Smooth muscle cell (in vitro differentiated cells): Measurements from ENCODE around the gene VARS2. TPM values are rescaled to one million over a fixed set of nuclear protein-coding genes. Genes with fewer than 3 reads are reported as not detected.

ENCODE experiments used
- DNase-seq: peaks from one replicate; lab custom pipeline; 2025; ENCODE audit not compliant: unreplicated experiment; lab: John Stamatoyannopoulos, UW
- H2AFZ ChIP-seq: fragments of 200-600 bp; sonication (generic); 2 replicates; pipeline ENCODE4 v1.6.0; 2016; ENCODE audit warnings: antibody characterized with exemption, low read depth, mild to moderate bottlenecking
- H3F3A ChIP-seq: fragments of 200-600 bp; sonication (generic); 2 replicates; pipeline ENCODE4 v1.6.0; 2017; ENCODE audit warnings: antibody characterized with exemption, low read depth
- H3K27ac ChIP-seq: fragments of 200-600 bp; sonication (generic); 2 replicates; pipeline ENCODE4 v1.5.1; 2016; ENCODE audit warnings: low read depth, mild to moderate bottlenecking
- H3K27me3 ChIP-seq: fragments of 200-600 bp; sonication (generic); 2 replicates; pipeline ENCODE4 v1.6.1; 2016; ENCODE audit warnings: low read depth, mild to moderate bottlenecking
- H3K36me3 ChIP-seq: fragments of 200-600 bp; sonication (generic); 2 replicates; pipeline ENCODE4 v1.5.1; 2016; ENCODE audit warnings: low read depth
- H3K4me1 ChIP-seq: fragments of 200-600 bp; sonication (generic); 2 replicates; pipeline ENCODE4 v1.5.1; 2016; ENCODE audit warnings: low read depth
- H3K4me2 ChIP-seq: fragments of 200-600 bp; sonication (generic); 2 replicates; pipeline ENCODE4 v1.6.0; 2016; ENCODE audit warnings: mild to moderate bottlenecking
- H3K4me3 ChIP-seq: fragments of 200-600 bp; sonication (generic); 2 replicates; pipeline ENCODE4 v1.5.1; 2016; ENCODE audit warnings: mild to moderate bottlenecking
- H3K79me2 ChIP-seq: fragments of 200-600 bp; sonication (generic); 2 replicates; pipeline ENCODE4 v1.6.0; 2016; ENCODE audit warnings: low read depth, mild to moderate bottlenecking
- H3K9ac ChIP-seq: fragments of 200-600 bp; sonication (generic); 2 replicates; pipeline ENCODE4 v1.6.0; 2016; ENCODE audit warnings: low read depth
- H3K9me3 ChIP-seq: fragments of 200-600 bp; sonication (generic); replicated peaks from 2 replicates; pipeline ENCODE4 v1.5.1; 2016; ENCODE audit warnings: low read depth
- H4K20me1 ChIP-seq: fragments of 200-600 bp; sonication (generic); 2 replicates; pipeline ENCODE4 v1.6.0; 2016; ENCODE audit warnings: low read depth
- WGBS: methylation state at CpG from one replicate; pipeline ENCODE4 v1.1.7; 2016; ENCODE audit warnings: low lambda C conversion rate; 5-methylcytosine and 5-hydroxymethylcytosine counted together
- microRNA-seq: library from miRNA; unstranded; fragments of <30 nt; microRNA quantifications from one replicate; pipeline ENCODE4, GENCODE V29; 2016; ENCODE audit warnings: borderline number of aligned reads
- polyA plus RNA-seq: library from polyadenylated mRNA; unstranded; fragments of >200 nt; fragmentation: Nextera tagmentation; extraction: Ambion mirVana; gene quantifications from 2 replicates; pipeline ENCODE4 v1.2.1, GENCODE V29; 2016
- small RNA-seq: library from RNA; depleted of rRNA; stranded (forward); fragments of <200 nt; gene quantifications from one replicate; pipeline ENCODE3, GENCODE V24; 2014
- total RNA-seq: library from RNA; depleted of rRNA; stranded (reverse); fragments of >200 nt; gene quantifications from 2 replicates; pipeline ENCODE4 v1.2.3, GENCODE V29; 2014
- TF ChIP-seq, protein P1 (sequence below): fragments of 200-600 bp; sonication (generic); IDR thresholded peaks from 2 replicates; pipeline ENCODE4 v1.5.1; 2017; ENCODE audit warnings: borderline replicate concordance, mild to moderate bottlenecking, antibody characterized with exemption; ENCODE audit not compliant: insufficient read depth, poor library complexity, severe bottlenecking

The VARS2 gene
- total and polyA plus RNA-seq, 2 experiments from 2014 or later, result 15.1 to 15.4 TPM

DNA sequence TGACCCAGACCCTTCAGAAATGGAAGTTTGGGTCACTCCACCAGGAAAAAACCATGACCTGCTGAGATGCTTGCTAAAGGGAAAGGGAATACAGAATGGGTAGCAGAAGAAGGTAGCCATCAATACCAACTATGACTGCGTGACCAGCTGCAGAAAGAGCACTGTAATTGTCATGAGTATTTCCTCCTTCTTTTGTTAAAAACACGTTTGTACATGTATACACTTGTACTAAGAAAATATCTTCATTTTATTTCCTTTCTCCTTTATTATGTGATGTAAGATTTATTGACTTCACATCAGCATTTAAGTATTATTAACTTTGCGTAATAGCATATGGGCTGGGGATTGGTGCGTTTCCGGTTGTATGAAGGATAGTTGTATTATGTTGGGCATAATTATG is 56.9 kb downstream of the VARS2 start:
- Histone ChIP-seq H3K4me2 (no peak overlapping the region), H3K4me1 (no peaks in the 10 kb centered on the region), H3K79me2 (no peaks in the 10 kb centered on the region), H2AFZ (no peak overlapping the region), H3K9ac (no peak overlapping the region), H3K9me3 (no peaks in the 10 kb centered on the region), H3F3A (no peaks in the 10 kb centered on the region), H3K27me3 (peaks cover 3% of the 10 kb centered on the region), H3K36me3 (no peaks in the 10 kb centered on the region), H3K4me3 (no peak overlapping the region), H3K27ac (no peak overlapping the region), H4K20me1 (no peaks in the 10 kb centered on the region)
- WGBS, result 88% methylated on average over 5 of the region's 5 CpGs
- TF ChIP-seq, protein P1, sequence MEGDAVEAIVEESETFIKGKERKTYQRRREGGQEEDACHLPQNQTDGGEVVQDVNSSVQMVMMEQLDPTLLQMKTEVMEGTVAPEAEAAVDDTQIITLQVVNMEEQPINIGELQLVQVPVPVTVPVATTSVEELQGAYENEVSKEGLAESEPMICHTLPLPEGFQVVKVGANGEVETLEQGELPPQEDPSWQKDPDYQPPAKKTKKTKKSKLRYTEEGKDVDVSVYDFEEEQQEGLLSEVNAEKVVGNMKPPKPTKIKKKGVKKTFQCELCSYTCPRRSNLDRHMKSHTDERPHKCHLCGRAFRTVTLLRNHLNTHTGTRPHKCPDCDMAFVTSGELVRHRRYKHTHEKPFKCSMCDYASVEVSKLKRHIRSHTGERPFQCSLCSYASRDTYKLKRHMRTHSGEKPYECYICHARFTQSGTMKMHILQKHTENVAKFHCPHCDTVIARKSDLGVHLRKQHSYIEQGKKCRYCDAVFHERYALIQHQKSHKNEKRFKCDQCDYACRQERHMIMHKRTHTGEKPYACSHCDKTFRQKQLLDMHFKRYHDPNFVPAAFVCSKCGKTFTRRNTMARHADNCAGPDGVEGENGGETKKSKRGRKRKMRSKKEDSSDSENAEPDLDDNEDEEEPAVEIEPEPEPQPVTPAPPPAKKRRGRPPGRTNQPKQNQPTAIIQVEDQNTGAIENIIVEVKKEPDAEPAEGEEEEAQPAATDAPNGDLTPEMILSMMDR, result no peak
- DNase-seq, result no peak

DNA sequence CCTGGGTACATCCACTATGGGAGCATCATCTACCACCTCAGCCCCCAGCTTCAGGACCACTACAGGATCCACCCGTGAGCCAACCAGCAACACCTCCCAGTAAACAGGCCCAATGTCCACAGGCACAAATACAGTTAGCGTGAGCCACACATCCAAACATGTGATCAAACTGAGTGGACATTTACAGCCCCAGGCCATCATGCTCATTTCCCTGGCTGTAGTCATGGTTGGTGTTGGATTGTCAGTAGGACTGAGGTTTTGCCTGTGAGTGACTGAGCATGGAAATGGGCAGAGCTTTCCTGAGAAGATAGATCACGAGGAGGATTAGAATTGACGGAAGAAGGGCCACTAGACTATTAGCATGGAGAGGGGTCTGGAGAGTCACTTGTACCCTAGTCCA is 58.8 kb downstream of the VARS2 start:
- no peaks in the 10 kb centered on the region for H3K4me1 ChIP-seq
- no peaks in the 10 kb centered on the region for H3K9me3 ChIP-seq
- DNase-seq, result no peak
- WGBS, result 88% methylated on average over 4 of the region's 4 CpGs
- no peak overlapping the region for H2AFZ ChIP-seq
- no peak overlapping the region for H3K4me2 ChIP-seq
- H3K27ac ChIP-seq, result no peak overlapping the region
- TF ChIP-seq, protein P1, result no peak
- no peak overlapping the region for H3K4me3 ChIP-seq
- no peaks in the 10 kb centered on the region for H3K36me3 ChIP-seq
- no peaks in the 10 kb centered on the region for H3K79me2 ChIP-seq
- H3K27me3 ChIP-seq, result no peaks in the 10 kb centered on the region
- H3F3A ChIP-seq, result no peaks in the 10 kb centered on the region
- H4K20me1 ChIP-seq, result no peaks in the 10 kb centered on the region
- no peak overlapping the region for H3K9ac ChIP-seq

DNA sequence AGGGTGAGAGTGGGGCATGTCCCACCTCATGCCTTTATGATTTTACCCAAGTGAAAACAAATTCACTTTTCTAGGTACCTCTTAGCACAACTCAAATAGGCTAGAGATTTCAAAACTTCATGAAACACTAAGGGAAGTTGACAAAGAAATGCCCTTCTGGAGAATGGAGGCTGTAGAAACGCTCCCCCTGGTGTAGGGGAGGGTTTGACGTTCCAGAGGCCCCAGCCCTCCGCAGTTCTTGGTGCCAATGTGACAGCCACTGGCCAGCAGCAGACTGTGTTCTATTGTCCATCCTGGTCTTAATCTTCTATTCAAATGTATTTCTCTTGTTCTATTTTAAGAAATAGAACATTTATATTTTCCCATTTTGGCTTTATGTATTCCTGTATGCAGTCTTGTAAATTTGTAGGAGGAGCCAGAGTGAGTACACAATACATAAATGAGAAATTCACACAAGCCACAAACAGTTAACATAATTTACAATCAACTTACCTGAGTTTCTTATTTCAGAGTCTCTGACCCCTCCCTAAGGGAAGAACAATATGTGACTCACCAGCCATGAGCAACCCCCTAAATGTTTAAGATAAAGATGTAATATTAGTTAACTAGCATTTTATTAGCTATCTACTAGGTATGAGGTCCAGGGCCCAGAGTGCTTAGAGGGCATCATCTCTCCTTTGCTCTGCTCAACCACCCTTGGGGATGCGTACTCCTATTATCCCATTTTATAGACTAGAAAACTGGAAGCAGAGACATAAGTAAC is 60.6 kb downstream of the VARS2 start:
- Histone ChIP-seq H3K36me3 (no peaks in the 10 kb centered on the region), H3K9ac (no peak overlapping the region), H3K4me3 (no peak overlapping the region), H4K20me1 (no peaks in the 10 kb centered on the region), H3K27ac (no peak overlapping the region), H3K79me2 (no peaks in the 10 kb centered on the region), H3K9me3 (no peaks in the 10 kb centered on the region), H3K4me1 (no peaks in the 10 kb centered on the region), H2AFZ (no peak overlapping the region), H3K4me2 (no peak overlapping the region), H3K27me3 (no peaks in the 10 kb centered on the region), H3F3A (no peaks in the 10 kb centered on the region)
- no peak for DNase-seq
- WGBS, result 49% methylated on average over 4 of the region's 4 CpGs
- TF ChIP-seq, protein P1, result no peak

Small RNA genes lying within 50 kb of the gene (microRNA-seq; reads per million reads assigned to microRNA genes)
- 7.0 reads per million, percentile 5 among the genes with 10 or more reads in this experiment for gene MIR4640

Small RNA genes lying within 50 kb of the gene (small RNA-seq; reads per million reads assigned to genes)
- gene RF00019, result not detected

Other genes starting within 250 kb of the VARS2 start
- 12.4 and 16.0 TPM in 2 replicates for gene DHX16, start 241.2 kb upstream of the VARS2 start, total RNA-seq
- gene DHX16, start 241.2 kb upstream of the VARS2 start, polyA plus RNA-seq, result 23.5 and 29.0 TPM in 2 replicates
- 42.7 and 55.3 TPM in 2 replicates for gene PPP1R18, start 227.6 kb upstream of the VARS2 start, total RNA-seq
- 41.6 and 51.6 TPM in 2 replicates for gene PPP1R18, start 227.6 kb upstream of the VARS2 start, polyA plus RNA-seq
- gene NRM, start 223.3 kb upstream of the VARS2 start, total RNA-seq, result 14.6 and 25.8 TPM in 2 replicates
- gene NRM, start 223.3 kb upstream of the VARS2 start, polyA plus RNA-seq, result 28.5 and 31.8 TPM in 2 replicates
- gene MDC1, start 197.0 kb upstream of the VARS2 start, total RNA-seq, result 6.9 and 7.0 TPM in 2 replicates
- 17.1 and 19.0 TPM in 2 replicates for gene MDC1, start 197.0 kb upstream of the VARS2 start, polyA plus RNA-seq
- 1,002 and 1,039 TPM in 2 replicates for gene TUBB, start 193.9 kb upstream of the VARS2 start, total RNA-seq
- 855 and 1,009 TPM in 2 replicates for gene TUBB, start 193.9 kb upstream of the VARS2 start, polyA plus RNA-seq
- 79.8 and 87.6 TPM in 2 replicates for gene FLOT1, start 171.6 kb upstream of the VARS2 start, total RNA-seq
- gene FLOT1, start 171.6 kb upstream of the VARS2 start, polyA plus RNA-seq, result 117 and 146 TPM in 2 replicates
- gene IER3, start 169.7 kb upstream of the VARS2 start, total RNA-seq, result 732 and 736 TPM in 2 replicates
- gene IER3, start 169.7 kb upstream of the VARS2 start, polyA plus RNA-seq, result 708 and 811 TPM in 2 replicates
- 30.7 and 82.6 TPM in 2 replicates for gene DDR1, start 29.7 kb upstream of the VARS2 start, total RNA-seq
- 23.8 and 77.3 TPM in 2 replicates for gene DDR1, start 29.7 kb upstream of the VARS2 start, polyA plus RNA-seq
- gene GTF2H4, start 6.0 kb upstream of the VARS2 start, total RNA-seq, result 15.6 and 24.8 TPM in 2 replicates
- 7.2 and 9.5 TPM in 2 replicates for gene GTF2H4, start 6.0 kb upstream of the VARS2 start, polyA plus RNA-seq
- gene SFTA2, start 17.9 kb downstream of the VARS2 start, total RNA-seq, result not detected in 2 replicates
- gene SFTA2, start 17.9 kb downstream of the VARS2 start, polyA plus RNA-seq, result not detected in 2 replicates
- gene MUCL3, start 26.7 kb downstream of the VARS2 start, total RNA-seq, result 0.31 TPM in 1 of 2 replicates, not detected in the other
- not detected in 2 replicates for gene MUCL3, start 26.7 kb downstream of the VARS2 start, polyA plus RNA-seq
- gene MUC21, start 69.5 kb downstream of the VARS2 start, total RNA-seq, result not detected in 2 replicates
- gene MUC21, start 69.5 kb downstream of the VARS2 start, polyA plus RNA-seq, result not detected in 2 replicates
- gene MUC22, start 96.2 kb downstream of the VARS2 start, total RNA-seq, result not detected in 2 replicates
- not detected in 2 replicates for gene MUC22, start 96.2 kb downstream of the VARS2 start, polyA plus RNA-seq
- gene C6orf15, start 198.3 kb downstream of the VARS2 start, total RNA-seq, result 0.63 and 0.94 TPM in 2 replicates
- gene C6orf15, start 198.3 kb downstream of the VARS2 start, polyA plus RNA-seq, result 0.52 and 1.5 TPM in 2 replicates
- 2.6 and 6.5 TPM in 2 replicates for gene PSORS1C1, start 200.6 kb downstream of the VARS2 start, total RNA-seq
- gene PSORS1C1, start 200.6 kb downstream of the VARS2 start, polyA plus RNA-seq, result 1.6 and 2.1 TPM in 2 replicates
- 1.4 and 11.6 TPM in 2 replicates for gene CDSN, start 206.2 kb downstream of the VARS2 start, total RNA-seq
- 1.2 TPM in 1 of 2 replicates, not detected in the other for gene CDSN, start 206.2 kb downstream of the VARS2 start, polyA plus RNA-seq
- 0.49 and 0.90 TPM in 2 replicates for gene PSORS1C2, start 224.8 kb downstream of the VARS2 start, total RNA-seq
- gene PSORS1C2, start 224.8 kb downstream of the VARS2 start, polyA plus RNA-seq, result 0.97 and 1.1 TPM in 2 replicates
- 4.9 and 8.2 TPM in 2 replicates for gene CCHCR1, start 243.6 kb downstream of the VARS2 start, total RNA-seq
- gene CCHCR1, start 243.6 kb downstream of the VARS2 start, polyA plus RNA-seq, result 15.0 and 25.4 TPM in 2 replicates
- 4.5 and 7.8 TPM in 2 replicates for gene TCF19, start 244.4 kb downstream of the VARS2 start, total RNA-seq
- gene TCF19, start 244.4 kb downstream of the VARS2 start, polyA plus RNA-seq, result 5.4 and 10.5 TPM in 2 replicates